ENCODE data around the gene ZBED3. TPM values are rescaled to one million over a fixed set of nuclear protein-coding genes. Genes with fewer than 3 reads are reported as not detected.

ZBED3 gene
- total RNA-seq, 4 donors from 2014 or later = 5.7 to 33.5 (median 18.4) TPM

DNA sequence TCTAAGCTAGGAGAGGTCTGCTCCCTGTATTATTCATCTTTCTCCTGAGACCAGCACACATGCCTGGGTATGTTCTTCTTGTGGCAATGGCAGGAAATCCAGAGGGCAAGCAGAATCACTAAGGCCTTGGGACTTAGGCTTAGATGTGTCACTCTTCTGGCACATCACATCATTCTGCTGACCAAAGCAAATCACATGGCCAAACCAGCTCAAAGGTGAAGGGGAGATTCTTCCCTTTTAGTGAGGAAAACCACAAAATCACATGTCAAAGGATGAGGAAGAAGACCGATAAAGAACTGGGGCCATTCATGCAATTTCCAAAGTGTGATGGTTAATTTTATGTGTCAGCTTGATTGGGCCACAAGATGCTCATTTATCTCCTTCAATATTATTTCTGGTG is 62.6 kb downstream of the ZBED3 start:
- Histone ChIP-seq H3K4me3 (no peak overlapping the region), H3K9me3 (no peaks in the 10 kb centered on the region), H3K27ac (no peak overlapping the region), H3K27me3 (no peaks in the 10 kb centered on the region), H3K4me1 (peaks cover 0 to 6% (median 2%) of the 10 kb centered on the region in 4 donors), H3K36me3 (no peaks in the 10 kb centered on the region)
- 76 to 89% methylated on average over 1 of the region's 1 CpG for WGBS, 2 donors
- TF ChIP-seq POLR2A (IDR thresholded peaks at IDR 0.05) (no peak), EP300 (IDR thresholded peaks at IDR 0.05) (no peak)
- TF ChIP-seq, protein P1, sequence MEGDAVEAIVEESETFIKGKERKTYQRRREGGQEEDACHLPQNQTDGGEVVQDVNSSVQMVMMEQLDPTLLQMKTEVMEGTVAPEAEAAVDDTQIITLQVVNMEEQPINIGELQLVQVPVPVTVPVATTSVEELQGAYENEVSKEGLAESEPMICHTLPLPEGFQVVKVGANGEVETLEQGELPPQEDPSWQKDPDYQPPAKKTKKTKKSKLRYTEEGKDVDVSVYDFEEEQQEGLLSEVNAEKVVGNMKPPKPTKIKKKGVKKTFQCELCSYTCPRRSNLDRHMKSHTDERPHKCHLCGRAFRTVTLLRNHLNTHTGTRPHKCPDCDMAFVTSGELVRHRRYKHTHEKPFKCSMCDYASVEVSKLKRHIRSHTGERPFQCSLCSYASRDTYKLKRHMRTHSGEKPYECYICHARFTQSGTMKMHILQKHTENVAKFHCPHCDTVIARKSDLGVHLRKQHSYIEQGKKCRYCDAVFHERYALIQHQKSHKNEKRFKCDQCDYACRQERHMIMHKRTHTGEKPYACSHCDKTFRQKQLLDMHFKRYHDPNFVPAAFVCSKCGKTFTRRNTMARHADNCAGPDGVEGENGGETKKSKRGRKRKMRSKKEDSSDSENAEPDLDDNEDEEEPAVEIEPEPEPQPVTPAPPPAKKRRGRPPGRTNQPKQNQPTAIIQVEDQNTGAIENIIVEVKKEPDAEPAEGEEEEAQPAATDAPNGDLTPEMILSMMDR (IDR thresholded peaks at IDR 0.05) = no peak
- no peak for DNase-seq (ENCODE audit: low spot score in 2 of 2)

DNA sequence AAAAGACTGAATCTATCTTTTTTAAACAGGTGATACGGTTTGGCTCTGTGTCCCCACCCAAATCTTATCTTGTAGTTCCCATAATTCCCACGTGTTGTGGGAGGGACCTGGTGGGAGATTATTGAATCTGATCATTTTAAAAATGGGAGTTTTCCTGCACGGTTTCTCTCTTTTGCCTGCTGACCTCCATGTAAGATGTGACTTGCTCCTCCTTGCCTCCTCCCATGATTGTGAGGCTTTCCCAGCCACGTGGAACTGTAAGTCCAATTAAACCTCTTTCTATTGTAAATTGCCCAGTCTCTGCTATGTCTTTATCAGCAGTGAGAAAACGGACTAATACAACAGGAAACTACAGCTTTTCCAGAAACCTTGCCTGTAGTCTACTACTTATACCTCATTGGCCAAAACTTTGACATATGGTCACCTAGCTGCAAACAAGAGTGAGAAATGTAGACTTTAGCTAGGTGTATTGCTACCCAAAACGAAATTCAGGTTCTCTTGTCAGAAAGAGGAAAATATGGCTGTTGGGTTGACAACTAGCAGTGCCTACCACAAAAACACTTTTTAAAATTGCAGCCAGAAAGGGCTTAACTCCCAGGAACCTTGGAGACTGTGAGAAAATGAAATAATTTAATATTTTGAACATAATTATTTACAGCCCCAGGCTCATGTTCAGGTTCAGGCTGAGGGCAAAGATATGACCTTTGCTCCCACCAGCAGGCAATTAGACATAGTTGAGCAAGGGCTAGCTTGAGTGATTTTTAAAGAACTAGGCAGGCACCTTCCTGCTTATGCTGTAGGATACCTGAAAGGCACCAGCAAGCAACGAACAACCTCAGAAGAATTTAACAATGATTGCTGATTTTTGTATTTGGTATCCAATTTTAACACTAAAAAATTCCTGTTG is 64.3 kb downstream of the ZBED3 start:
- H3K36me3 ChIP-seq = no peaks in the 10 kb centered on the region
- no peak for DNase-seq (ENCODE audit: low spot score in 2 of 2)
- peaks cover 0 to 4% of the 10 kb centered on the region in 2 donors for H3K27me3 ChIP-seq
- no peak overlapping the region for H3K4me3 ChIP-seq
- no peak overlapping the region for H3K27ac ChIP-seq
- H3K4me1 ChIP-seq = no peaks in the 10 kb centered on the region
- WGBS, 2 donors = 62 to 64% methylated on average over 7 of the region's 7 CpGs
- TF ChIP-seq POLR2A (IDR thresholded peaks at IDR 0.05) (no peak), EP300 (IDR thresholded peaks at IDR 0.05) (no peak)
- TF ChIP-seq, protein P1 (IDR thresholded peaks at IDR 0.05) = no peak
- no peaks in the 10 kb centered on the region for H3K9me3 ChIP-seq

Small RNA genes within 50 kb of the gene (small RNA-seq; reads per million reads assigned to genes)
- 175 reads per million, percentile 96 among the genes with 10 or more reads in this experiment for gene SNORA47

Other genes with a start within 250 kb of the ZBED3 start
- gene S100Z, start 237.3 kb downstream of the ZBED3 start, total RNA-seq = 1 to 10 TPM in 1 of 4 donors, not detected in 3; 3.0 TPM
- 1 to 10 TPM in 2 of 4 donors, not detected in 2; 1.4 to 2.1 TPM for gene CRHBP, start 134.2 kb downstream of the ZBED3 start, total RNA-seq
- gene AGGF1, start 56.9 kb downstream of the ZBED3 start, total RNA-seq = 10 to 100 TPM; 17.5 to 20.9 (median 18.6) TPM
- gene PDE8B, start 123.4 kb upstream of the ZBED3 start, total RNA-seq = 1 to 10 TPM; 6.3 to 8.8 (median 7.2) TPM

All from tibial nerve (tissue), 4 donors.